DND-41 (cell line): ENCODE data around the gene CNTNAP1.

Experiments used
- ATAC-seq: fragments of 200-7000 bp; cut with Tn5 transposase; 3 replicates; pipeline ENCODE4 v1.9.1; 2021; ENCODE audit warnings: low read depth; ENCODE audit not compliant: insufficient read depth
- DNase-seq: peaks from one replicate; pipeline ENCODE4 v3.0.0-alpha.2; 2020
- H2AFZ ChIP-seq: 2 replicates; pipeline ENCODE4 v1.6.0; 2012; ENCODE audit warnings: low read depth, low read length
- H3K27ac ChIP-seq: 2 replicates; pipeline ENCODE4 v1.5.1; 2012; ENCODE audit warnings: low read length, inconsistent platforms
- H3K27me3 ChIP-seq: fragments of 200-600 bp; sonication (generic); 2 replicates; pipeline ENCODE4 v1.6.0; 2012; ENCODE audit warnings: low read length, mild to moderate bottlenecking, inconsistent platforms; ENCODE audit not compliant: insufficient read depth, poor library complexity
- H3K36me3 ChIP-seq: 2 replicates; pipeline ENCODE4 v1.5.1; 2012; ENCODE audit warnings: low read length, inconsistent platforms; ENCODE audit not compliant: insufficient read depth
- H3K4me1 ChIP-seq: 2 replicates; pipeline ENCODE4 v1.5.1; 2012; ENCODE audit warnings: mild to moderate bottlenecking, low read length; ENCODE audit not compliant: insufficient read depth
- H3K4me2 ChIP-seq: 2 replicates; pipeline ENCODE4 v1.6.0; 2012; ENCODE audit warnings: mild to moderate bottlenecking, moderate library complexity, low read length, inconsistent platforms; ENCODE audit not compliant: insufficient read depth
- H3K4me3 ChIP-seq, 2 experiments: fragments of 200-600 bp in 1 of 2; shearing (Covaris generic) in 1 of 2; 2 replicates each; pipeline ENCODE4 v1.5.1; 2012 to 2016; ENCODE audit warnings: inconsistent platforms in 2 of 2, low read length in 2 of 2, mild to moderate bottlenecking in 2 of 2, low read depth in 1 of 2, moderate library complexity in 1 of 2
- H3K79me2 ChIP-seq: 2 replicates; pipeline ENCODE4 v1.6.0; 2012; ENCODE audit warnings: low read length, inconsistent platforms; ENCODE audit not compliant: insufficient read depth
- H3K9ac ChIP-seq: 2 replicates; pipeline ENCODE4 v1.6.0; 2012; ENCODE audit warnings: low read depth, mild to moderate bottlenecking, inconsistent platforms, low read length, moderate library complexity
- H3K9me3 ChIP-seq: 2 replicates; pipeline ENCODE4 v1.5.1; 2012; ENCODE audit warnings: low read length, moderate library complexity, mild to moderate bottlenecking, inconsistent platforms; ENCODE audit not compliant: insufficient read depth, severe bottlenecking
- H4K20me1 ChIP-seq: 2 replicates; pipeline ENCODE4 v1.6.0; 2012; ENCODE audit warnings: low read length; ENCODE audit not compliant: insufficient read depth
- CTCF ChIP-seq: IDR thresholded peaks from 2 replicates; pipeline ENCODE4 v1.5.1; 2012; ENCODE audit warnings: borderline replicate concordance, low read length, moderate library complexity, mild to moderate bottlenecking; ENCODE audit not compliant: poor library complexity, severe bottlenecking; ENCODE audit errors: extremely low read depth
- EZH2 ChIP-seq: IDR thresholded peaks from 3 replicates; pipeline ENCODE4 v1.6.1; 2012; ENCODE audit warnings: borderline replicate concordance, low read depth, mild to moderate bottlenecking, moderate library complexity, low read length, inconsistent platforms; ENCODE audit not compliant: severe bottlenecking

The CNTNAP1 gene

GRCh38 chr17:42704837-42705494 is 22.6 kb downstream of the CNTNAP1 start:
- ATAC-seq (peak; percentile 59; the same call in 1 of the 3 replicates), DNase-seq (peak; percentile 39)
- H3K4me3 ChIP-seq: no peak overlapping the region
- no peak overlapping the region for H3K9ac ChIP-seq
- TF ChIP-seq EZH2 (no peak), CTCF (no peak)
- no peaks in the 10 kb centered on the region for H3K9me3 ChIP-seq
- no peaks in the 10 kb centered on the region for H3K27me3 ChIP-seq
- no peaks in the 10 kb centered on the region for H4K20me1 ChIP-seq
- no peak overlapping the region for H3K4me2 ChIP-seq
- no peak overlapping the region for H3K27ac ChIP-seq
- H2AFZ ChIP-seq: no peak overlapping the region
- no peaks in the 10 kb centered on the region for H3K79me2 ChIP-seq
- no peaks in the 10 kb centered on the region for H3K4me1 ChIP-seq
- peaks cover 94% of the 10 kb centered on the region for H3K36me3 ChIP-seq

- Histone ChIP-seq H3K4me3 (no peak overlapping the region), H4K20me1 (no peaks in the 10 kb centered on the region), H3K9ac (no peak overlapping the region), H3K27me3 (no peaks in the 10 kb centered on the region), H3K4me1 (no peaks in the 10 kb centered on the region), H2AFZ (no peak overlapping the region), H3K4me2 (no peak overlapping the region), H3K27ac (no peak overlapping the region), H3K36me3 (peaks cover 94% of the 10 kb centered on the region), H3K79me2 (no peaks in the 10 kb centered on the region), H3K9me3 (no peaks in the 10 kb centered on the region)
- TF ChIP-seq CTCF (no peak), EZH2 (no peak)
- ATAC-seq: no peak
- no peak for DNase-seq
These were observed 24.4 kb downstream of the CNTNAP1 start for GRCh38 chr17:42706732-42707131.

GRCh38 chr17:42708588-42708987 is 26.3 kb downstream of the CNTNAP1 start:
- ATAC-seq (no peak), DNase-seq (no peak)
- H4K20me1 ChIP-seq: no peaks in the 10 kb centered on the region
- no peaks in the 10 kb centered on the region for H3K4me1 ChIP-seq
- no peak for TF ChIP-seq EZH2
- no peaks in the 10 kb centered on the region for H3K27me3 ChIP-seq
- H3K9ac ChIP-seq: no peak overlapping the region
- no peak overlapping the region for H2AFZ ChIP-seq
- peaks cover 94% of the 10 kb centered on the region for H3K36me3 ChIP-seq
- no peaks in the 10 kb centered on the region for H3K9me3 ChIP-seq
- H3K4me2 ChIP-seq: no peak overlapping the region
- no peak overlapping the region for H3K4me3 ChIP-seq
- no peaks in the 10 kb centered on the region for H3K79me2 ChIP-seq
- no peak overlapping the region for H3K27ac ChIP-seq

- Histone ChIP-seq H3K9ac (no peak overlapping the region), H3K9me3 (no peaks in the 10 kb centered on the region), H3K79me2 (no peaks in the 10 kb centered on the region), H3K27me3 (no peaks in the 10 kb centered on the region), H4K20me1 (no peaks in the 10 kb centered on the region), H3K36me3 (peaks cover 93% of the 10 kb centered on the region), H3K4me3 (no peak overlapping the region), H2AFZ (no peak overlapping the region), H3K4me2 (no peak overlapping the region), H3K4me1 (no peaks in the 10 kb centered on the region), H3K27ac (no peak overlapping the region)
- ATAC-seq (no peak), DNase-seq (no peak)
- TF ChIP-seq CTCF (no peak), EZH2 (no peak)
These were observed 27.2 kb downstream of the CNTNAP1 start for GRCh38 chr17:42709561-42709960.
